GM21423 (cell line): ENCODE data around the gene CNIH4.
A peak's percentile ranks its signal among the peaks of the same experiment; 100 is the strongest.
"Not testable (repeated sequence)": the region's sequence is repeated elsewhere in the genome, so short reads cannot be mapped to it uniquely, and the experiment has no call there.

Experiments used
- ATAC-seq: cut with Tn5 transposase; IDR thresholded peaks from one replicate; pipeline ENCODE4 v1.9.1; 2021; ENCODE audit warnings: mild to moderate bottlenecking, moderate library complexity; ENCODE audit not compliant: unreplicated experiment

CNIH4 gene

GRCh38 chr1:224343679-224344078 lies 13.0 kb upstream of the CNIH4 start:
- no peak for ATAC-seq

DNA sequence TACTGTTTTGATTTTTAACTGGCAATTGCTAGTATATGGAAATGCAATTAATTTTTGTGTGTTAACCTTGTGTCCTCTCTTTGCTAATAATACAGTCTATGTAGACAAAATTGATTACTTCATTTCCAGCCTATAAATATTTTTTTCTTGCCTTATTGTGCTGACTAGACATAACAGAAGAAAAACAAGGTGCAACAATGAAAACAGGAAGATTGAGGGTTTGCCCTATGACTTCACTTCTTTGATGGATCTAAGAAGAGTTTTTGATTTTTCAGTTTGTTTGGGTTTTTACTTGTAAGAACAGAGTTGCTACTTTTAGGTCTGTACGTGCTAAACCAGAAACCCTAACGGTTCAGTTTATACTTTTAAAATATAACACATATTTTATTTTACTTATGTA lies 8.5 kb upstream of the CNIH4 start:
- ATAC-seq, result no peak

DNA sequence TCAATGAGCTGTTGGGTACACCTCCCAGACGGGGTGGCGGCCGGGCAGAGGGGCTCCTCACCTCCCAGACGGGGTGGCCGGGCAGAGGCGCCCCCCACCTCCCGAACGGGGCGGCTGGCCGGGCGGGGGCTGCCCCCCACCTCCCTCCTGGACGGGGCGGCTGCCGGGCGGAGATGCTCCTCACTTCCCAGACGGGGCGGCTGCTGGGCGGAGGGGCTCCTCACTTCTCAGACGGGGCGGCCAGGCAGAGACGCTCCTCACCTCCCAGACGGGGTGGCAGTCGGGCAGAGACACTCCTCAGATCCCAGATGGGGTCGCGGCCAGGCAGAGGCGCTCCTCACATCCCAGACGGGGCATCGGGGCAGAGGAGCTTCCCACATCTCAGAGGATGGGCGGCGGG lies 7.0 kb upstream of the CNIH4 start:
- ATAC-seq, result not testable (repeated sequence)

DNA sequence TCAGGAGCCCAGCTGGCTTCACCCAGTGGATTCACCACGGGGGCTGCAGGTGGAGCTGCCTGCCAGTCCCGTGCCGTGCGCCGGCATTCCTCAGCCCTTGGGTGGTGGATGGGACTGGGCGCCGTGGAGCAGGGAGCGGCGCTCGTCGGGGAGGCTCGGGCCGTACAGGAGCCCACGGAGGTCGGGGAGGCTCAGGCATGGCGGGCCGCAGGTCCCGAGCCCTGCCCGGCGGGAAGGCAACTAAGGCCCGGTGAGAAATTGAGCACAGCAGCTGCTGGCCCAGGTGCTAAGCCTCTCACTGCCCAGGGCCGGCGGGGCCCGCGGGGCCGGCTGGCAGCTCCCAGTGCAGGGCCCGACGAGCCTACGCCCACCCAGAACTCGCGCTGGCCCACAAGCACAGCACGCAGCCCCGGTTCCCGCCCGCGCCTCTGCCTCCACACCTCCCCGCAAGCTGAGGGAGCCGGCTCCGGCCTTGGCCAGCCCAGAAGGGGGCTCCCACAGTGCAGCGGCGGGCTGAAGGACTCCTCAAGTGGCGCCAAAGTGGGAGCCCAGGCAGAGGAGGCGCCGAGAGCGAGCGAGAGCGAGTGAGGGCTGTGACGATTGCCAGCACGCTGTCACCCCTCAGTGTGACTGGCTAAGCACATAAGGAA lies 4.1 kb upstream of the CNIH4 start:
- not testable (repeated sequence) for ATAC-seq

- no peak for ATAC-seq
Measured at GRCh38 chr1:224353975-224354925, 2.4 kb upstream of the CNIH4 start.

- no peak for ATAC-seq
Measured at GRCh38 chr1:224357626-224358124, 996 bp downstream of the CNIH4 start.

GRCh38 chr1:224358237-224358636 lies 1.6 kb downstream of the CNIH4 start:
- no peak for ATAC-seq

DNA sequence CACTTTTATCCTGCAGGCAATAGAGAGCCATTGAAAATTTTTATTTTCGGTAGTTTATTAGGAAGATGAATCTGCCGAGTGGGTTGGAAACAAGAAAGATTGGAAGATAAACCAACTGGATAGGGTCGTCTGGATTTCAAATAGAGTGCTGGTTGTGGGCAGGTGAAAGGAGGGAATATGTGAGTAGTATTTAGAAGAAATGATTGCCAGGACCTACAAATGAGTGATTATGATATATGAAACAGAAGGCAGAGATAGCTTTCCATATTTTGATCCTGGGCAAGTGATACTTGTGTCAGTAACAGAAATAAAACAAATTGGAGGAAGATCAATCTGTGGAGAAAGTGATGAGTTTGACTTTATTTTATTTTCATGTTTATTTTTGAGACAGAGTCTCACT lies 2.5 kb downstream of the CNIH4 start:
- no peak for ATAC-seq

DNA sequence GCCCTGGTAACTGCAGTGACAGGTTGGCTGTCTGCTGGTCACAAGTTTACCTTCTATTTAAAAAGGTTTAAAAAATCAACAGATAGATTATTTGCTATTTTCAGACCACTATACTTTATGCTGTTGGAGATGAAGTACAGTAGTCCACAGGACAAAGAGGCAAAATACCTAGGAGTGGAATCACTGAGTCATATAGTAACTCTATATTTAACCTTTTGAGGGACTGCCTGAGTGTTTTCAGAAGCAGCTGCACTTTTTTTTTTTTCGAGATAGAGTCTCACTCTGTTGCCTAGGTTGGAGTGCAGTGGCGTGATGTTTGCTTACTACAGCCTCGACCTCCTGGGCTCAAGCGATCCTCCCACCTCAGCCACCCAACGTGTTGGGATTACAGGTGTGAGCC lies 11.7 kb downstream of the CNIH4 start:
- peak; percentile 72 for ATAC-seq

- no peak for ATAC-seq
Measured at GRCh38 chr1:224373008-224373590, 16.4 kb downstream of the CNIH4 start.

GRCh38 chr1:224375059-224375458 lies 18.4 kb downstream of the CNIH4 start:
- no peak for ATAC-seq

DNA sequence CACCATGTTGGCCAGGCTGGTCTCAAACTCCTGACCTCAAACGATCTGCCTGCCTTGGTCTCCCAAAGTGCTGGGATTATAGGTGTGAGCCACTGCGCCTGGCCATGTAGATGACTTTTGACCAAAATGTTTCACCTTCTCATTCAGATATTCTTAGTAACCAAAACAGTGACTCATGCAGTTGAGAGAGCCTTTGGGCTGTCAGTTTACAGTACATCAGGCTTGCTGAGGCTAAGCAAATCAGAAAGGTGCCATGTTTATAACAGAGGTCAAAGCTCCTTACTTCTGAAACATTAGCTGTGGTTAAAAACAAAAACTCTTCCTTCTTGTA lies 21.0 kb downstream of the CNIH4 start:
- peak; percentile 71 for ATAC-seq

- ATAC-seq, result no peak
Measured at GRCh38 chr1:224378855-224379631, 22.4 kb downstream of the CNIH4 start.

DNA sequence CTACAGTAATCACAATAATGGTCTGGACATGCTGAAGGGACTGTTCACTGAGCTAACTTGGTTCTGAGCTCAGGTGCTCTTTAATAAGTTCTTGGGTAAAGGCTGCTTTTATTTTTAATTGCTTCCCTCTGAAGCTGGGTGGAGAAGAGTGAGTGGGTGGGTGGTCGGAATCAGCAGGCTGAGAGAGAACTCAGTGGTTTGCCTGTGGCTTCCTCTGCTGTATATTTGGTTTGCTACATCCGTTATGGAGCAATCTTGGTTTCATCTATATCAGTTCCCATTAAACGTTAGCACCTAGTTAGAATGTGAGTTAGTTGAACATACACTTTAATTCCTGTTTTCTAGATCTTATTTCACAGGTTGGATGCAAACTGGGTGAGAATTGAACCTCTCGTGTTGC lies 23.3 kb downstream of the CNIH4 start:
- peak; percentile 65 for ATAC-seq

- ATAC-seq, result no peak
Measured at GRCh38 chr1:224381880-224382548, 25.3 kb downstream of the CNIH4 start.

- ATAC-seq, result no peak
Measured at GRCh38 chr1:224383218-224383617, 26.5 kb downstream of the CNIH4 start.

GRCh38 chr1:224387302-224387912 lies 30.7 kb downstream of the CNIH4 start:
- ATAC-seq, result no peak

GRCh38 chr1:224387943-224388342 lies 31.3 kb downstream of the CNIH4 start:
- no peak for ATAC-seq

- ATAC-seq, result no peak
Measured at GRCh38 chr1:224390517-224390916, 33.8 kb downstream of the CNIH4 start.
